Astrocyte (in vitro differentiated cells and primary cell): ENCODE data around the gene ALK. TPM values are rescaled to one million over a fixed set of nuclear protein-coding genes. Genes with fewer than 3 reads are reported as not detected.

Experiments
- DNase-seq: peaks from one replicate; pipeline ENCODE4 v3.0.0-alpha.2; 2010; ENCODE audit warnings: low read depth
- FAIRE-seq: peaks from 2 replicates; lab custom pipeline; 2011; peaks lifted over from hg19 to GRCh38; lab: Jason Lieb, UNC
- H2AFZ ChIP-seq: 2 replicates; pipeline ENCODE4 v1.6.0; 2012; ENCODE audit warnings: low read depth, low read length, inconsistent platforms
- H3K27ac ChIP-seq: 2 replicates; pipeline ENCODE4 v1.5.1; 2011; ENCODE audit warnings: low read depth, low read length, inconsistent platforms
- H3K27me3 ChIP-seq: 2 replicates; pipeline ENCODE4 v1.6.0; 2011; ENCODE audit warnings: low read length, inconsistent platforms; ENCODE audit not compliant: insufficient read depth
- H3K36me3 ChIP-seq: 2 replicates; pipeline ENCODE4 v1.5.1; 2011; ENCODE audit warnings: low read length, inconsistent platforms; ENCODE audit not compliant: insufficient read depth
- H3K4me1 ChIP-seq: 2 replicates; pipeline ENCODE4 v1.5.1; 2011; ENCODE audit warnings: low read length, inconsistent platforms; ENCODE audit not compliant: insufficient read depth
- H3K4me2 ChIP-seq: 2 replicates; pipeline ENCODE4 v1.6.0; 2012; ENCODE audit warnings: low read length, inconsistent platforms
- H3K4me3 ChIP-seq: 2 replicates; pipeline ENCODE4 v1.5.1; 2011; ENCODE audit warnings: low read depth, mild to moderate bottlenecking, low read length, inconsistent platforms; ENCODE audit not compliant: insufficient read depth
- H3K79me2 ChIP-seq: 2 replicates; pipeline ENCODE4 v1.6.0; 2012; ENCODE audit warnings: mild to moderate bottlenecking, low read length, inconsistent platforms; ENCODE audit not compliant: insufficient read depth
- H3K9ac ChIP-seq: 2 replicates; pipeline ENCODE4 v1.6.0; 2012; ENCODE audit warnings: mild to moderate bottlenecking, low read length, inconsistent platforms
- H3K9me3 ChIP-seq: 2 replicates; pipeline ENCODE4 v1.5.1; 2012; ENCODE audit warnings: low read depth, mild to moderate bottlenecking, low read length, inconsistent platforms; ENCODE audit not compliant: insufficient read depth
- H4K20me1 ChIP-seq: 2 replicates; pipeline ENCODE4 v1.6.0; 2012; ENCODE audit warnings: low read length, inconsistent platforms; ENCODE audit not compliant: insufficient read depth
- H3K27ac Mint-ChIP-seq: one replicate; pipeline ENCODE4 v1.8.0; 2021; ENCODE audit warnings: mild to moderate bottlenecking, mixed read lengths; ENCODE audit not compliant: unreplicated experiment
- H3K27me3 Mint-ChIP-seq: one replicate; pipeline ENCODE4 v1.8.0; 2021; ENCODE audit warnings: low read depth, mixed read lengths; ENCODE audit not compliant: unreplicated experiment
- H3K36me3 Mint-ChIP-seq: one replicate; pipeline ENCODE4 v1.8.0; 2021; ENCODE audit warnings: low read depth, mixed read lengths; ENCODE audit not compliant: unreplicated experiment
- H3K4me1 Mint-ChIP-seq: one replicate; pipeline ENCODE4 v1.8.0; 2021; ENCODE audit warnings: low read depth, mixed read lengths; ENCODE audit not compliant: unreplicated experiment
- H3K4me3 Mint-ChIP-seq: one replicate; pipeline ENCODE4 v1.8.0; 2021; ENCODE audit warnings: mild to moderate bottlenecking, moderate library complexity, mixed read lengths; ENCODE audit not compliant: unreplicated experiment
- H3K9me3 Mint-ChIP-seq: one replicate; pipeline ENCODE4 v1.8.0; 2021; ENCODE audit warnings: mild to moderate bottlenecking, mixed read lengths; ENCODE audit not compliant: unreplicated experiment
- EZH2 ChIP-seq: IDR thresholded peaks from 2 replicates; pipeline ENCODE4 v1.6.1; 2012; ENCODE audit warnings: mild to moderate bottlenecking, low read length, inconsistent platforms; ENCODE audit not compliant: insufficient read depth
- total RNA-seq: library from RNA; stranded (reverse); gene quantifications from 2 replicates; pipeline ENCODE4 v1.2.1, GENCODE V29; 2021
- TF ChIP-seq, protein P1 (sequence below): IDR thresholded peaks from 2 replicates; pipeline ENCODE4 v1.5.1; 2011; ENCODE audit warnings: low read depth, mild to moderate bottlenecking, inconsistent platforms, low read length, moderate library complexity; ENCODE audit not compliant: insufficient read depth

ALK gene
- total RNA-seq, 1 donor from 2014 or later, result 0.16 TPM

DNA sequence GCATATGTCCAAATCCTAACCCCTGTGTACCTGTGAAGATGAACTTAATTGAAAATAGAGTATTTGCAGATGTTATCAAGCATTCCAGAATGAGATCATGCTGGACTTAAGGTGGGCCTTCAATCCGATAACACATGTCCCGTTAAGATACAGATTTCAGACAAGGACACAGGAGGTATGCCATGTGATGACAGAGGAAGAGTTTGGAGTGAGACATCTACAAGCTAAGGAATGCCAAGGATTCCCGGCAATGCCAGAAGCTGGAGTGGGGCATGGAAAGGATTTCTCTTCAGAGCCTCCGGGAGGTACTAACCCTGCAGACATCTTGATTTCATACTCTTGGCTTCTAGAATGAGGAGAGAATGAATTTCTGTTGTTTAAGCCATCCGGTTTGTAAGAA, 231.7 kb downstream of the ALK start:
- H3K4me3 ChIP-seq, result no peak overlapping the region
- H3K27ac Mint-ChIP-seq, result no peak overlapping the region
- H3K4me2 ChIP-seq, result no peak overlapping the region
- H3K27me3 Mint-ChIP-seq, result peaks cover 19% of the 10 kb centered on the region
- no peaks in the 10 kb centered on the region for H3K36me3 ChIP-seq
- no peaks in the 10 kb centered on the region for H3K4me1 Mint-ChIP-seq
- no peaks in the 10 kb centered on the region for H3K4me1 ChIP-seq
- H2AFZ ChIP-seq, result no peak overlapping the region
- H3K4me3 Mint-ChIP-seq, result no peak overlapping the region
- no peak overlapping the region for H3K27ac ChIP-seq
- H3K9ac ChIP-seq, result no peak overlapping the region
- DNase-seq (no peak), FAIRE-seq (no peak)
- TF ChIP-seq EZH2, result no peak
- peaks cover 5% of the 10 kb centered on the region for H3K36me3 Mint-ChIP-seq
- no peaks in the 10 kb centered on the region for H3K79me2 ChIP-seq
- H3K9me3 Mint-ChIP-seq, result peaks cover 3% of the 10 kb centered on the region
- no peaks in the 10 kb centered on the region for H4K20me1 ChIP-seq
- no peaks in the 10 kb centered on the region for H3K27me3 ChIP-seq
- H3K9me3 ChIP-seq, result no peaks in the 10 kb centered on the region

DNA sequence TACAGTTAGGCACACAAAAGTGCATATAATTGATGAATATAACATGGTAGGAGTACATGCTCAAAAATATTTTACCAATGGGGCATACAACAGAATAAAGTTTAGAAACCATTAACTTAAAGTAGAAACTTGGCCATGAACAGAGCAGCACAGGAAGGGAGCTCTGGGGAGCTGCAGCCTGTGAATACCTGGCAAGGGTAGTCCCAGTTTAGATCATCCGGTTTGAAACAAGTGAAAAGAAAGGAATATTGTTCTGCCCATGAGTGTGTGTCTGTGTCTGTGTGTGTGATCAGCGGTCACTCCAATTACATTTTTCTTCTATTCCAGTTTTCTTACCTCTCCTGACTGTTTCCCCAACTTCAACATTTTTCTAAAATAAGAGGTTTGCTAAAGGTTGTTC, 233.0 kb downstream of the ALK start:
- FAIRE-seq (no peak), DNase-seq (no peak)
- Histone ChIP-seq H3K4me1 (no peaks in the 10 kb centered on the region), H3K79me2 (no peaks in the 10 kb centered on the region), H4K20me1 (no peaks in the 10 kb centered on the region), H2AFZ (no peak overlapping the region), H3K9ac (no peak overlapping the region), H3K27ac (no peak overlapping the region), H3K4me3 (no peak overlapping the region), H3K9me3 (no peaks in the 10 kb centered on the region), H3K4me2 (no peak overlapping the region), H3K27me3 (no peaks in the 10 kb centered on the region), H3K36me3 (no peaks in the 10 kb centered on the region)
- no peak overlapping the region for H3K4me3 Mint-ChIP-seq
- no peak overlapping the region for H3K27ac Mint-ChIP-seq
- peaks cover 18% of the 10 kb centered on the region for H3K27me3 Mint-ChIP-seq
- peaks cover 3% of the 10 kb centered on the region for H3K36me3 Mint-ChIP-seq
- peaks cover 3% of the 10 kb centered on the region for H3K9me3 Mint-ChIP-seq
- TF ChIP-seq EZH2, result no peak
- TF ChIP-seq, protein P1, sequence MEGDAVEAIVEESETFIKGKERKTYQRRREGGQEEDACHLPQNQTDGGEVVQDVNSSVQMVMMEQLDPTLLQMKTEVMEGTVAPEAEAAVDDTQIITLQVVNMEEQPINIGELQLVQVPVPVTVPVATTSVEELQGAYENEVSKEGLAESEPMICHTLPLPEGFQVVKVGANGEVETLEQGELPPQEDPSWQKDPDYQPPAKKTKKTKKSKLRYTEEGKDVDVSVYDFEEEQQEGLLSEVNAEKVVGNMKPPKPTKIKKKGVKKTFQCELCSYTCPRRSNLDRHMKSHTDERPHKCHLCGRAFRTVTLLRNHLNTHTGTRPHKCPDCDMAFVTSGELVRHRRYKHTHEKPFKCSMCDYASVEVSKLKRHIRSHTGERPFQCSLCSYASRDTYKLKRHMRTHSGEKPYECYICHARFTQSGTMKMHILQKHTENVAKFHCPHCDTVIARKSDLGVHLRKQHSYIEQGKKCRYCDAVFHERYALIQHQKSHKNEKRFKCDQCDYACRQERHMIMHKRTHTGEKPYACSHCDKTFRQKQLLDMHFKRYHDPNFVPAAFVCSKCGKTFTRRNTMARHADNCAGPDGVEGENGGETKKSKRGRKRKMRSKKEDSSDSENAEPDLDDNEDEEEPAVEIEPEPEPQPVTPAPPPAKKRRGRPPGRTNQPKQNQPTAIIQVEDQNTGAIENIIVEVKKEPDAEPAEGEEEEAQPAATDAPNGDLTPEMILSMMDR, result no peak
- H3K4me1 Mint-ChIP-seq, result no peaks in the 10 kb centered on the region

DNA sequence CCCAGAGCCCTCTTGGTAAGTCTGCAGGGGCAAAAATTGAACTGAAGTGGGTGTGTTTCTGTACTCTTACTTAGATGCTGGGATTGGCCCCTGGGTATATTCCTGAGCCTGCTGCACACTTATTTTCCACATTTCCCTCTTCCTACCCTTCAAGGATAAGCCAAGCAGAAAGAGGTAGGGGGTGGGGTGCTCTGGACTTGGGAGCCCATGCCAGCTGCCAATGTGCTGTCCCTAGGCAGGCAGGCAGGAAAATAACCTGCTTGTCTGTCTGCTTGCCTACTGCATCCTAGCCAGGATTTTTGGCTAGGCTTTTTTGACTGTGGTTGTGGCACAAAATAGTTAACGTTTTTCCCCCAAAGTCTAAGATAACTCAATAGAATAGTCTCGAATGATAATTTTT, 234.3 kb downstream of the ALK start:
- Histone ChIP-seq H3K4me3 (no peak overlapping the region), H3K27ac (no peak overlapping the region), H3K27me3 (no peaks in the 10 kb centered on the region), H3K4me1 (no peaks in the 10 kb centered on the region), H3K36me3 (no peaks in the 10 kb centered on the region), H2AFZ (no peak overlapping the region), H3K9me3 (no peaks in the 10 kb centered on the region), H3K9ac (no peak overlapping the region), H4K20me1 (no peaks in the 10 kb centered on the region), H3K79me2 (no peaks in the 10 kb centered on the region), H3K4me2 (no peak overlapping the region)
- Mint-ChIP-seq H3K27ac (no peak overlapping the region), H3K4me3 (no peak overlapping the region), H3K36me3 (peaks cover 3% of the 10 kb centered on the region), H3K4me1 (no peaks in the 10 kb centered on the region), H3K27me3 (peaks cover 17% of the 10 kb centered on the region), H3K9me3 (no peaks in the 10 kb centered on the region)
- FAIRE-seq, result no peak
- no peak for TF ChIP-seq EZH2
- TF ChIP-seq, protein P1, result no peak
- no peak for DNase-seq
